Measurements from ENCODE around the gene SERPINE1. TPM values are rescaled to one million over a fixed set of nuclear protein-coding genes. Genes with fewer than 3 reads are reported as not detected.
A peak's percentile ranks its signal among the peaks of the same experiment; 100 is the strongest.

The SERPINE1 gene
- total RNA-seq, 1 experiment from 2014 or later, result 12.8 TPM

DNA sequence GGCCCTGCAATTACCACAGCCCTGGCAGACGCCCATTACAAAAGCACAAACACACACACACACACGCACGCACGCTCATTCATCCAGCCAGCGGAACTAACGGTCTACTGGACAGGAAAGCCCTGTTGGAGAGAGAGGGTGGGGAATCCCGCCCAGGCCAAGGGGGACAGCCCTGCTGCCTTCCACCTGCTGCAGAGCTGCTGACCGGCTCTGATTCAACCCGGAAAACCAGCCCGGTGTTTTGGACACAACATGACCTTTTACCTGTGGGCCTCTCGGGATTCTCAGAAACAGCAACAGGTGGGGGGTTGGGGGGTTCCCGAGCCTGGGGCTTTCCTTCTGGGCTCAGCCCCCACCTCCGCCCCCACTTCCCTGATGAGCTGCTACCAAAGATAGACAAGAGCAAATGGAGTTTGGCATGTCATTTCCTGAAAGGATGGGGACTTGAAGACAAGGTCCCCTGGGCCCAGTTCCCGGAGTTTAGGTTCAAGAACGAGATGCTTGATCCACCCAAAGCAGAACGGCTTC lies 18.5 kb upstream of the SERPINE1 start:
- no peak overlapping the region for H2AFZ ChIP-seq (ENCODE audit: low read depth, low read length, poor library complexity, severe bottlenecking)
- no peak overlapping the region for H3K27ac ChIP-seq (ENCODE audit: low read depth, low read length)
- no peak for ATAC-seq
- H3K79me2 ChIP-seq (ENCODE audit: insufficient read depth, low read length), result no peaks in the 10 kb centered on the region
- peaks cover 20 to 36% of the 10 kb centered on the region in 2 experiments for H3K4me1 ChIP-seq (ENCODE audit: control insufficient read depth in 1 of 2, insufficient read depth in 2 of 2, low read length in 2 of 2)
- no peaks in the 10 kb centered on the region for H3K9me2 ChIP-seq (ENCODE audit: insufficient read depth)
- H3K27me3 ChIP-seq (ENCODE audit: insufficient read depth, low read length), result no peaks in the 10 kb centered on the region
- ChIA-PET POLR2A (interaction anchor here (1.0 to 2.6 kb wide), 2 partner anchors 14 to 18 kb away, joined by 3 to 8 read pairs; no protein-coding TSS in a partner anchor), RAD21 (ENCODE audit: low non-redundant PET in 1 of 2, low total read pairs in 2 of 2, uncharacterized antibody in 2 of 2, unreplicated experiment in 2 of 2) (no interaction called here), CTCF (no interaction called here)
- intact Hi-C loops (cut with micrococcal nuclease), result no loop called here
- H3K9ac ChIP-seq (ENCODE audit: low read length), result no peak overlapping the region
- no peak for DNase-seq (ENCODE audit: low read depth, low spot score)
- peak overlapping the region; percentile 25; the same call in 1 of the 2 replicates for H3K4me2 ChIP-seq (ENCODE audit: low read length)
- H3K36me3 ChIP-seq (ENCODE audit: control insufficient read depth in 1 of 2, insufficient read depth in 2 of 2, low read length in 2 of 2), result no peaks in the 10 kb centered on the region
- no peak overlapping the region for H3K4me3 ChIP-seq (replicated peaks in 1 of 2; ENCODE audit: low read depth in 1 of 2, low read length in 2 of 2)
- no peak for TF ChIP-seq FOSL1 (IDR thresholded peaks at IDR 0.05; ENCODE audit: low read depth)
- TF ChIP-seq EZH2 (IDR thresholded peaks at IDR 0.05), result no peak
- no peak for TF ChIP-seq JUND (IDR thresholded peaks at IDR 0.05)
- no peak for TF ChIP-seq SP1 (IDR thresholded peaks at IDR 0.05; ENCODE audit: low read depth)
- TF ChIP-seq POLR2AphosphoS5 (IDR thresholded peaks at IDR 0.05; ENCODE audit: low read depth, low read length), result no peak
- TF ChIP-seq EGR1 (IDR thresholded peaks at IDR 0.05; ENCODE audit: low read depth), result no peak
- no peak for TF ChIP-seq CBX3 (IDR thresholded peaks at IDR 0.05; ENCODE audit: low read depth)
- no peak for TF ChIP-seq CEBPB (IDR thresholded peaks at IDR 0.05; ENCODE audit: low read depth)
- TF ChIP-seq, protein P1, sequence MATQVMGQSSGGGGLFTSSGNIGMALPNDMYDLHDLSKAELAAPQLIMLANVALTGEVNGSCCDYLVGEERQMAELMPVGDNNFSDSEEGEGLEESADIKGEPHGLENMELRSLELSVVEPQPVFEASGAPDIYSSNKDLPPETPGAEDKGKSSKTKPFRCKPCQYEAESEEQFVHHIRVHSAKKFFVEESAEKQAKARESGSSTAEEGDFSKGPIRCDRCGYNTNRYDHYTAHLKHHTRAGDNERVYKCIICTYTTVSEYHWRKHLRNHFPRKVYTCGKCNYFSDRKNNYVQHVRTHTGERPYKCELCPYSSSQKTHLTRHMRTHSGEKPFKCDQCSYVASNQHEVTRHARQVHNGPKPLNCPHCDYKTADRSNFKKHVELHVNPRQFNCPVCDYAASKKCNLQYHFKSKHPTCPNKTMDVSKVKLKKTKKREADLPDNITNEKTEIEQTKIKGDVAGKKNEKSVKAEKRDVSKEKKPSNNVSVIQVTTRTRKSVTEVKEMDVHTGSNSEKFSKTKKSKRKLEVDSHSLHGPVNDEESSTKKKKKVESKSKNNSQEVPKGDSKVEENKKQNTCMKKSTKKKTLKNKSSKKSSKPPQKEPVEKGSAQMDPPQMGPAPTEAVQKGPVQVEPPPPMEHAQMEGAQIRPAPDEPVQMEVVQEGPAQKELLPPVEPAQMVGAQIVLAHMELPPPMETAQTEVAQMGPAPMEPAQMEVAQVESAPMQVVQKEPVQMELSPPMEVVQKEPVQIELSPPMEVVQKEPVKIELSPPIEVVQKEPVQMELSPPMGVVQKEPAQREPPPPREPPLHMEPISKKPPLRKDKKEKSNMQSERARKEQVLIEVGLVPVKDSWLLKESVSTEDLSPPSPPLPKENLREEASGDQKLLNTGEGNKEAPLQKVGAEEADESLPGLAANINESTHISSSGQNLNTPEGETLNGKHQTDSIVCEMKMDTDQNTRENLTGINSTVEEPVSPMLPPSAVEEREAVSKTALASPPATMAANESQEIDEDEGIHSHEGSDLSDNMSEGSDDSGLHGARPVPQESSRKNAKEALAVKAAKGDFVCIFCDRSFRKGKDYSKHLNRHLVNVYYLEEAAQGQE (IDR thresholded peaks at IDR 0.05; ENCODE audit: low read depth), result no peak
- TF ChIP-seq, protein P2, sequence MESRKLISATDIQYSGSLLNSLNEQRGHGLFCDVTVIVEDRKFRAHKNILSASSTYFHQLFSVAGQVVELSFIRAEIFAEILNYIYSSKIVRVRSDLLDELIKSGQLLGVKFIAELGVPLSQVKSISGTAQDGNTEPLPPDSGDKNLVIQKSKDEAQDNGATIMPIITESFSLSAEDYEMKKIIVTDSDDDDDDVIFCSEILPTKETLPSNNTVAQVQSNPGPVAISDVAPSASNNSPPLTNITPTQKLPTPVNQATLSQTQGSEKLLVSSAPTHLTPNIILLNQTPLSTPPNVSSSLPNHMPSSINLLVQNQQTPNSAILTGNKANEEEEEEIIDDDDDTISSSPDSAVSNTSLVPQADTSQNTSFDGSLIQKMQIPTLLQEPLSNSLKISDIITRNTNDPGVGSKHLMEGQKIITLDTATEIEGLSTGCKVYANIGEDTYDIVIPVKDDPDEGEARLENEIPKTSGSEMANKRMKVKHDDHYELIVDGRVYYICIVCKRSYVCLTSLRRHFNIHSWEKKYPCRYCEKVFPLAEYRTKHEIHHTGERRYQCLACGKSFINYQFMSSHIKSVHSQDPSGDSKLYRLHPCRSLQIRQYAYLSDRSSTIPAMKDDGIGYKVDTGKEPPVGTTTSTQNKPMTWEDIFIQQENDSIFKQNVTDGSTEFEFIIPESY (IDR thresholded peaks at IDR 0.05; ENCODE audit: extremely low read depth, insufficient replicate concordance, low read length), result no peak
- TF ChIP-seq, protein P3, sequence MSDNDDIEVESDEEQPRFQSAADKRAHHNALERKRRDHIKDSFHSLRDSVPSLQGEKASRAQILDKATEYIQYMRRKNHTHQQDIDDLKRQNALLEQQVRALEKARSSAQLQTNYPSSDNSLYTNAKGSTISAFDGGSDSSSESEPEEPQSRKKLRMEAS (IDR thresholded peaks at IDR 0.05), result no peak
- TF ChIP-seq TCF7L2 (IDR thresholded peaks at IDR 0.05; ENCODE audit: borderline replicate concordance, extremely low read depth, insufficient read depth, insufficient read length), result no peak
- TF ChIP-seq SIN3A (IDR thresholded peaks at IDR 0.05; ENCODE audit: low read depth), result no peak
- TF ChIP-seq ELF1 (IDR thresholded peaks at IDR 0.05; ENCODE audit: borderline replicate concordance, low read depth), result no peak
- no peak for TF ChIP-seq POLR2A (IDR thresholded peaks at IDR 0.05; ENCODE audit: borderline replicate concordance, extremely low read depth, insufficient read depth, insufficient read length)
- no peak for TF ChIP-seq EZH2phosphoT487 (IDR thresholded peaks at IDR 0.05; ENCODE audit: borderline replicate concordance)
- TF ChIP-seq ZNF274 (IDR thresholded peaks at IDR 0.05; ENCODE audit: low read depth, low read length), result no peak
- no peaks in the 10 kb centered on the region for H3K9me3 ChIP-seq (ENCODE audit: control insufficient read depth in 1 of 2, insufficient read depth in 1 of 2, low read depth in 1 of 2, low read length in 2 of 2)
- BruUV-seq (replicated peaks), result no TSS peak
- H4K20me1 ChIP-seq (ENCODE audit: insufficient read depth), result no peaks in the 10 kb centered on the region
